Transverse colon (tissue), 4 donors: ENCODE measurements around the gene SLC15A2.

Experiments used
- CTCF ChIP-seq, 5 experiments: fragments of 200-600 bp in 3 of 5; fragments of 450-650 bp in 2 of 5; sonication (generic) in 3 of 5; IDR thresholded peaks; 1 replicate in 2 of 5; 2 replicates in 3 of 5; pipeline ENCODE4 v1.5.1; 2016 to 2017; ENCODE audit warnings: antibody characterized with exemption in 5 of 5, inconsistent platforms in 3 of 5, mild to moderate bottlenecking in 2 of 5, moderate library complexity in 1 of 5
- EP300 ChIP-seq: sonication (generic); formaldehyde crosslinking; IDR thresholded peaks from one replicate; pipeline ENCODE4 v1.6.1; 2017; ENCODE audit warnings: antibody characterized with exemption, low read depth
- POLR2A ChIP-seq: fragments of 450-650 bp; IDR thresholded peaks from one replicate; pipeline ENCODE4 v1.6.1; 2016; ENCODE audit warnings: antibody characterized with exemption, mild to moderate bottlenecking, moderate library complexity
- POLR2AphosphoS5 ChIP-seq, 3 donors: sonication (generic); formaldehyde crosslinking; IDR thresholded peaks; one replicate each; pipeline ENCODE4 v1.6.1; 2016; ENCODE audit warnings: antibody characterized with exemption in 3 of 3

DNA sequence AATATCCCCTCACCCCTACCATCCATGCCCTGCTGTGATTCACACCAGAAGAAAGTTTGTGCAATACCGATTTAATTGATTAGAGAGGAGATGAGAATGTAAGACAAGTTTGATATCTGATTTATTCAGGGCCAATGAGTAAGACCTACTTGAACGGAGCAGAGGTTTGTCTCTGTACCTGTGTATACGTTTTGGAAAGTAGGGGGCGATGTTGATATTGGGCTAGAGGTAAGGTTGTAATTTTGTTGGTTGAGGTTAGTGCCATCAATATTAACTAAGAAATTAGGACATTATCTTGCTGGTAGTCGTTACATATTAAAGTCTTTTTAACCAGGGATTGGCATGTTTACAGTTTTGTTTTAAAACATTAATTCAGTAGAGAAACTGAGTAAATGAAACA is 38.6 kb upstream of the SLC15A2 start:
- TF ChIP-seq CTCF (IDR thresholded peaks at IDR 0.05) (peak in 3 of 5 experiments; percentile 12 to 20 (median 18)), POLR2A (no peak), POLR2AphosphoS5 (IDR thresholded peaks at IDR 0.05) (no peak), EP300 (no peak)
